CD4-positive, alpha-beta T cell treated with Interleukin-17A for 4 hours (primary cell): Measurements from ENCODE around the gene RAB37.

Source experiments
- DNase-seq: peaks from one replicate; pipeline ENCODE4 v3.0.0-alpha.2; 2020; ENCODE audit warnings: mixed read lengths

RAB37 gene

DNA sequence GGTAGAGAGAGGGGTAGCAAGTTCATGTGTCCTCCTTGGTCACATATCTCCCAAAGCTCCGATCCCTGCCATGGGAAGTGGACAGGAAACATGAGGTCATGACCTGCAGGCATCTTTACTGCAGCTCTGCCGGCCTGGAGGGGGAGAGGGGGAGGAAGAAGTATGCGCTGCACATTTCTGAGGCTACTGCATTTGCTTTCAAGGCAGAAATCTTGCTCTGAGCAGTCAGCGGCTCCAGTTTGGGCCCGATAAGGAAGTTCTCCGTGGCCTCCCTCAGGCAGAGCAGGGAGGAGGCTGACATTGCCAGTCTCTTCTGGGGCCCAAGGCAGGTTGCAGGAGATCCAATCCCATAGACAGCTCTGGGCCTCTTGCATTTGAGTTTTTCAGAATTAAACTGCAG is 9.9 kb downstream of the RAB37 start:
- peak; percentile 44 for DNase-seq

DNA sequence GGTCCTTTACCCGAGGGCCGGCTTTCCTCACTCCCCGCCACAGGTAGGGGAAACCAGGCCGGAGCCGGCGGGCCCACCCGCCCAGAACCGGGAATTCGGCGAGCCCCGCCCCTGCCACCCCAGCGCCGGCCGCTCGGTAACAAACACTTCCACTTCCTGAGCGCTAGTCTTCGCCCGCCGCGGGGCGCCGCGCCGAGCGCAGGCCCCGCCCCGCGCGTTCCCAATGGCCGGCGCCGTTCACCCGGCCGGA is 11.1 kb downstream of the RAB37 start:
- DNase-seq = no peak

DNA sequence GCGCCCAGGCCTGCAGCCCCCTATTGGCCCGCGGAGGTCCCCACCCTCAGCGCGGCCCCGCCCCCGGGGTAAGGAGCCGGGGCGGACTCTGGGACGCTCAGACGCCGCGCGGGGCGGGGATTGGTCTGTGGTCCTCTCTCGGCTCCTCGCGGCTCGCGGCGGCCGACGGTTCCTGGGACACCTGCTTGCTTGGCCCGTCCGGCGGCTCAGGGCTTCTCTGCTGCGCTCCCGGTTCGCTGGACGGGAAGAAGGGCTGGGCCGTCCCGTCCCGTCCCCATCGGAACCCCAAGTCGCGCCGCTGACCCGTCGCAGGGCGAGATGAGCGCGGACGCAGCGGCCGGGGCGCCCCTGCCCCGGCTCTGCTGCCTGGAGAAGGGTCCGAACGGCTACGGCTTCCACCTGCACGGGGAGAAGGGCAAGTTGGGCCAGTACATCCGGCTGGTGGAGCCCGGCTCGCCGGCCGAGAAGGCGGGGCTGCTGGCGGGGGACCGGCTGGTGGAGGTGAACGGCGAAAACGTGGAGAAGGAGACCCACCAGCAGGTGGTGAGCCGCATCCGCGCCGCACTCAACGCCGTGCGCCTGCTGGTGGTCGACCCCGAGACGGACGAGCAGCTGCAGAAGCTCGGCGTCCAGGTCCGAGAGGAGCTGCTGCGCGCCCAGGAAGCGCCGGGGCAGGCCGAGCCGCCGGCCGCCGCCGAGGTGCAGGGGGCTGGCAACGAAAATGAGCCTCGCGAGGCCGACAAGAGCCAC is 11.6 kb downstream of the RAB37 start, which contains the start of gene NHERF1:
NHERF1 (plus strand) TSS at position 100 of the 750 bp plus-strand sequence; CDS start at position 319, 219 bp downstream.
- DNase-seq = peak; percentile 96

DNA sequence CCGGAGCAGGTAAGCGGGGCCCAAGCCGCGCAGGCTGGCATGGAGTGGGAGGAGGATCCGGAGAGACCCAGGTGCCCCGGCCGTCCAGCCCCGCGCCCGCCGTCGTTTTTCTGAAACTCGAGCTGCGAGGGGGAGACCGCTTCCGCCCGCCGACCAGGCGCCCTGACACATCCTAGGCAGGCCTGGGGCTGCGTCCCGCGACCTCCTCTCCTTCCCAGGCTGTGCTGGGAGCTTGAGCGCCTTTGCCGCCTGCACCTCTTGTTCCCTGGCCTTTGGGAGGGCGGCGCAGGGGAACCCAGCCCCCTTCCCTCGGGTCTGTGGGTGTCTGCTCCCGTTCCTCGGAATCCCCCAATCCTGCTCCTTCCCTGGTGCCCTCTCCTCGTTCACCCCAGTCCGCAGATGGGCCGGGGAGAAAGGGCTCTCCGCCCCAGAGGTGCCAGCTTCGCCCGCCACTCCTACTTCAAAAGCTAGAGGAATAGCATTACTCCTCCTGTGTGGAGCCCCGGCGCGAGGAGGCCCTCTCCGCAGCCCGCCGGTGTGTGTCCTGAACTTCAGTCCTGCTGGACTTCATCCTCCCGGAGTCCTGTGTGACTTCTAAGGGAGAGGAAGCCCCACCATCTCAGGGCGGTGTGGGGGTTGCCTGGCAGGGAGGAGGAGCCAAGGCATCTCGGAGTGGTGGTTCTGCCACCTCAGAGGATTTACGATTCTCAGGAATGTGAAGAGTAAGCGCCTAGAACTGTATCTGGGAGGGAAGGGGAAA is 12.4 kb downstream of the RAB37 start:
- peak; percentile 67 for DNase-seq

DNA sequence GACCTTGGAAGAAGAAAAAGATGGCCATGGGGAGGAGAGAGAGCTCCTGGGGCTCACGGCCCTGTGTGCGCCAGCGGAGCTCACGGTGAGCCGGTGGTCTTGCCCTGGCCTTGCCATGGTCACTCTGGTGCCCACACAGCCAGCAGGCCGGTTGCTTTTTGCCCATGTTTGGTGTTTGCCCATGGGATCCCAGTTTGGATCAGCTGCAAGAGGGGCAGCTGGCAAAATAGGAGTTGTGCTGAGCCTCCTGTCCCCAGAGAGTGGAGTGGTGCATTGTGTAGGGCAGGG is 12.9 kb downstream of the RAB37 start:
- DNase-seq = no peak

DNA sequence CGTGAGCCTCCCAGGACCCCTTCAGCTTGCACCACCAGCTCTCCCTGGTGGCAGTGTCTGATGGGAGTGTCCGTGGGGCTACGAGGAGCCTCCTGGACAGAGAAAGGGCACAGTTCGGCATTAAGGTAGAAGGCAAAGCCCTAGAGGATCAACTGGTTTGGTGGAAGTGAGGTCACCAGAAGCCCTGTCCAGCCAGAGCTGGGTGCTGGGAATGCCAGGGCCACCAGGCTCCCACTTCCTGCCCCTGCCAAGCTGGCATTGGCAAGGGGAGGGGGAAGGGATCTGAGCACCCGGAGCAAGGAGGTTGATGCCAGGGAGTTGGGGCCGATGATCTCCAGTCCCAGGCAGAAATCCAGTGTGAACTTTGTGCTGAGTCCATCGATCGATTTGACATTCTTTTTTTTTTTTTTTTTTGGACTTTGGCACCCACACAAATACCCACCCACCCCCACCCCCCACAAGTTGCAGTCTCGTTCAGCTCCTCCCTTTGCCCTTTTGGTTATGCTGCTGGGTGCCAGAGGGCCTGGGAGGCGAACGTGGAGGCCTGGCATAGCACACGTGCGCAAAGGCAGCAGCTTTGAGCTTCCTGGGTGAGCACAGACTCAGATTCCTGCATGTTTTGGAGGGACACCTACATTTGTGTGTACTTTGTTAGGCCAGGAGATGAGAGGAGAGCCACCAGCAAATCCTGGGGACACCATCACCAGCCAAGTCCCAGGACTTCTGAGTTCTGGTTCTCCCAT is 13.4 kb downstream of the RAB37 start:
- peak; percentile 46 for DNase-seq

DNA sequence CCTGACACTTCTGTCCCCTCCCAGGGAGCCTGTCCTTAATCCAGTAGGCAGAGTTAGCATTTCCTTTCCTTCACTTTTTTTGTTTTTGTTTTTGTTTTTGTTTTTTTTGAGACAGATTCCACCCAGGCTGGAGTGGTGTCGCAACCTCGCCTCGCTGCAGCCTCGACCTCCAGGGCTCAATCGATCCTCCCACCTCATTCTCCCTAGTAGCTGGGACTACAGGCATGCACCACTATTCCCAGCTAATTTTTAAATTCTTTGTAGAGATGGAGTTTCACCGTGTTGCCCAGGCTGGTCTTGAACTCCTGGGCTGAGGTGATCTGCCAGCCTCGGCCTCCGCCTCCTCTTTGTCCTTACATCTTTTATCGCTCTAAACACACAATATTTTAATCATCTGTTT is 15.4 kb downstream of the RAB37 start:
- DNase-seq = no peak

DNA sequence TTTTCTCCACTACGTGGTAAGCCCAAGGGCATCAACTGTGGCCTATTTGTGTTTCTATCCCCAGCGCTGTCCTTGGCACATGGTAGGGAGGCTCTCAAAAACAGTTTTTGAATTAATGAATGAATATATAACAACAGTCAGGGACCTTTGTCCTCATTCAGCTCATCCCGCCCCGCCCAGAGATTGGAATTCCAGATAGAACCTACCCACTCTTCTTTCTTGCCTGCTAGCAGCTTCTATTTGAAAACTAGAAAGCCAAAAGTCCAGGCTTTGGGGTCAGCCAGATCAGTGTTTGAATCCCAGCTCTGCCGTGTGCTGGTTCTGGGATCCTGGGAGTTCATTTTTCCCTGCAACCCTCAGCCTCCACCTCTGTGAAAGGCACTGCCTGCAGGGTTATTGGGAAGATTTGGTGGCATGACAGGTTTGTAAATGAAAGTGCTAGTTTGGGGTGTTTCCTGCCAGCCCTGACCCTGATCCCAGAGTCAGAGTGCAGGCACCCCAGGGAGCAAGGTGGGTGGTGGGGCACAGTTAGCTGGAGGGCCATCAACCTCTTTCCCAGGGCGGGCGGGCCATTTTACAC is 15.9 kb downstream of the RAB37 start:
- no peak for DNase-seq

DNA sequence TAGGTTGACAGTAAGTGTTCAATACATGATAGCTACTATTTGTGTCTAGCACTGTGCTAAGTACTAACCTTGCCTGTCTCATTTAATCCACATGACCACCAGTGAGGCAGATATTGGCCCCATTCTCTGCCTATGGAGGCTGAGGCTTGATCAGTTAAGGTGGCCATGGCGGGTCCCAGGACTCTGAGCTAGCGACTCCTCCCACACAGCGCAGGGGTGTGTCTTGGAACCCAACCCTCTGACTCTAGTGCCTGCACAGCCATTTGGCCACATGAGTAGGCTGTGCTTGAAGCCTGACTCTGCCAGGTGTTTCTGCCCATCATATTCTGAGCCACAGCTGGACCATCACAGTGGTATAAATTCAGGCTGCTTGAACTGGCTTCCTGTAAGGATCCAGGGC is 17.8 kb downstream of the RAB37 start:
- peak; percentile 29 for DNase-seq

DNA sequence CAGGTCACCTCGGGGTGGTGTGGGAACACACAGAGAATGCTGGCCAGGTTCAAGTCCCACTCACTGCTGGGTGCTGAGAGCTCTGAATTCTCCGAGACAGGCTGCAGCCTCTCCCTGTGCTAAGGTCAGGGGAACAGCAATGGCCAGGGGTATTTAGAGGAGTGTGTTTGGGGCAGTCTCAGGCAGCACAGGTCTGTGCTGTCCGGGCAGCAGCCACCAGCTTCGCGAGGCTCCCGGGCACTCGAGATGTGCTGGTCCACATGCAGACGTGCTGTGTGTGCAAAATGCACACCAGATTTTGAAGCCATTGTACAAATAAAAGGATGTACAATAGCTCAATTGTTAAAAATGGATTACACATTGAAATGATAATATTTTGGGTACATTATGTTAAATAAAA is 18.5 kb downstream of the RAB37 start:
- DNase-seq = no peak

DNA sequence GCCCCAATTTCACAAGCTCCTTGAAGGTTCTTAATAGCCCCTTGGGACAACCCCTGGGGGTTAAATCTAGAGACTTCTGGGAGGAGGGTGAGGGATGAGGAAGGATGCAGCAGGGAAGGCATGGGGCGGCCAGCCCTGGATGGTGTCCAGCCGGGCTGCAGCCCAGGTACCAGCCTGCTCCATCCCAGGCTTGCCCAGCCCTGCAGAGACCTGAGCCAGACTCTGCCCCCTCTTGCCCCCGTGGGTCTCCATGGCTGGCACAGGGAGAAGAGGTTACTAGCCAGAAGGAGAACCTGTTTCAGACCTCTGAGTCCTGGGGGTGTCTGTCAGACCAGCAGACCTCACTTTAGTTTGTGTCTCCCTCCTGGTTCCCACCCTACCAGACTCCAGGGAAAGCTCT is 19.8 kb downstream of the RAB37 start:
- DNase-seq = no peak

DNA sequence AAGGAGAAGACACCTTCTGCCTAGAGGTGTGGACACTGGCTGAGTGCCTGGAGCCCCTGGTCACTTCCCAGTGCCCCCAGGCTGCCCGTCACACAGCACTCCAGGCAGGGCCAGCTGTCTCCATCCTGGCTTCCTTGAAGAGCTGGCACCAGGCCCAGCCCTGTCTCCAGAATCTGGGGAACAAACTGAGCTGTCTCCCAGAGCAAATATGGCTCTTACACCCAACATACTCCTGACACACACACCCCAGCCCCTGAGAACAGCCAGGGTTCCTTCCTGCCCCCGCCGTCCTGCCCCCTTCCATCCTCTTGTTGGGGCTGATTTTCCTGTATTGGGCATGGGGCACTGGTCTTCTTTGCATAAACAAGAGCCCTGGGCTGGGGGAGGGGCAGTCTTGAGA is 20.4 kb downstream of the RAB37 start:
- peak; percentile 16 for DNase-seq

DNA sequence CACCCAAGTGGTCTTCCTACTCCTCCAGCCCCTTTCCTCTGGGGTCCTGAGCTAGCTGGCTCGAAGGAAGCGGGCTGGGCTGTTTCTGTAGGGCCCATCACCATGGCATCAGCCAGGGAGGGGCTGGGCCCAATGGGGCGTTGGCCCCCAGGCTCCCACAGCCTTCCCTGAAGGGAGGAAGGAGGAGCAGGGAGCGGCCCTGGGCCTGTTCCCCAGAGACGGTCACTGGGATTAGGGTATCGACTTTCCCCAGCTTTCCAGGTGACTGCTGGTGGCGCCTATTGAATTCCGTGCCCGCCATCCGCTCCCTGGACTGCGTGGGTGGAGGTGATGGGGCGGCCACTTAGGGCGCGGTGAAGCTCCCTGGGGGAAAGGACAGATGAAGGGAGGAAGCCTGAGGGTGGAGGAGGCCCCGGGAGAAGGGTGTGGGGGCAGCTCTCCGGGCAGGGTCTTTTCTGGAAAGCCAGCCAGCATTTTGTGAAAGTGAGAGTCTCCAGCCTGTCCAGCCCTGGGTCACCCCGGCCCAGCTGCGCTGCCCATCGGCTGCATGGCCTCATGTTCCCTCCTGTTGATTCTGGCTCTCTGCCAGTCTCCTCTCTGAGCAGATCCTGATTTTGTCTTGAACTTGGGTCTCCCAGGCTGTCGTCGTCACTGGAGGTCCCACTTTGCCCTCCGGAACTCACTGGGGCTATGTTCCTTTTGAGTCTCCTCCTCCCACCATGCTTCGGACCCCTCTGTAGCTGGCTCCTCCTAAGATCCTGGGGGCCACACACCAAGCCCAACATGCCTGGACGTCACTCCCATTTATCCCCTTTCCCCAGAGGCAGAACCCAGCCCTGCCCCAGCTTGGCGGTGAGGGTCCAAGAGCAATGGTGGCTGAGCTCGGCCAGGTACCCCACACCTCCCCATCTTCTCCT is 21.1 kb downstream of the RAB37 start:
- DNase-seq = no peak

DNA sequence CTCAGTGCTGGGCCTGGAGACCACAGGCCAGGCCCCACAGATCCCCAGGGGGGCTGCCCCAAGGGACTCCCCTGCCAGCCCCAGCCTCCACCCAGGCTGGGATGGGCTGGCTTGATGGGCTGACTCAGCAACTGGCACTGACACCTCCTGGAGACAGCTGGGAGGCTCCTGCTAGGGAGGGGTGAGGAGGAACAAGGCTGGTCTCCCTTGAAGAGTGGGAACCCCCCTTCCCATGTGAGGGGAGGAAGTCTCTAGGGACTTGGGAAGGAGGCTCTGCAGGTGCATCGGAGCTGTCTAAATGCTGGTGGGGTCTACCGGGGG is 21.8 kb downstream of the RAB37 start:
- peak; percentile 42 for DNase-seq

DNA sequence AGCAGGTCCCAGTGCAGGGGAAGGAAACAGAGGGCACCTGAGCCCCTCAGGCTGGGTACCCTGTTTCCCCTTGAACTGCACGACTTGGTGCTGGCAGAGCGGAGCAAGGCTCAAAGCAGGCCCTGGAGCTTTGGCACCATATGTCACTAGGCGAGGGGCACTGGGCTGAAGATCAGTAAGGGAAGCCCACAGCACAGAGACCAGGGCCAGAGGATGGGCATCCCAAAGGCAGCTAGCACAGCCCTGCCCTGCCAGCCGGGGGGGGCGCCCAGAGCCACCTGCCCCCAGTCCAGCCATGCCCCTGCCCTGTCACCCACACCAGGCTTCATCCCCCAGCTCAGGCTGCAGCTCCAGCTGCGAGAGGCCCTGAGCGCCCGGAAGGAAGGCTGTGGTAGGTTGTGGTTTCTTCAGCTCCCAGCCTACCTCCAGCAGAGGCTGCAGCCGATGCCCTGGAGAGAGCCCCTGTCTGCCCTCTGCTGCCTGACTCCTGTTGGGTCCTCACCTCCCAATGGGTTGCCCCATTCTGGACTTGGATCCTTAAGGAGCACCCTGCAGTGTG is 22.3 kb downstream of the RAB37 start:
- DNase-seq = peak; percentile 73

DNA sequence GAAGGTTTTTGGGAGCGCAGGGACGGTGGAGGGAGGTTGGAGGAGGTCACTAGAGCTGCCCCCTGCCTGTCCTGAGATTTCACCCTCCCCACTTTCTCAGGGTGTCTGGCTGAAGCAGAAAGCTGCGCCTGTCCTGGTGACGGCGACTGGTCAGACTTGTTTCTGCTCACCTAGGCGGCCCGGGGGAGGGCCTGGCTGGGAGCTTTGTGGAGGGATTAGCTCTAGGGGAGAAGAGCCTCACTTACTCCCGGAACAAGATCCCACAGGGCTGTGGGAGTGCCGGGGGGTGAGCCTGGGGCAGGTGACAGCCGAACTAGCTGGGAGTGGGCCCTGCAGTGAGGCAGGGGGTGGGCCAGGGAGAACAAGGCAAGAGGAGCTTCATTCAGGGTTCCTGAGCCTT is 22.9 kb downstream of the RAB37 start:
- no peak for DNase-seq

DNA sequence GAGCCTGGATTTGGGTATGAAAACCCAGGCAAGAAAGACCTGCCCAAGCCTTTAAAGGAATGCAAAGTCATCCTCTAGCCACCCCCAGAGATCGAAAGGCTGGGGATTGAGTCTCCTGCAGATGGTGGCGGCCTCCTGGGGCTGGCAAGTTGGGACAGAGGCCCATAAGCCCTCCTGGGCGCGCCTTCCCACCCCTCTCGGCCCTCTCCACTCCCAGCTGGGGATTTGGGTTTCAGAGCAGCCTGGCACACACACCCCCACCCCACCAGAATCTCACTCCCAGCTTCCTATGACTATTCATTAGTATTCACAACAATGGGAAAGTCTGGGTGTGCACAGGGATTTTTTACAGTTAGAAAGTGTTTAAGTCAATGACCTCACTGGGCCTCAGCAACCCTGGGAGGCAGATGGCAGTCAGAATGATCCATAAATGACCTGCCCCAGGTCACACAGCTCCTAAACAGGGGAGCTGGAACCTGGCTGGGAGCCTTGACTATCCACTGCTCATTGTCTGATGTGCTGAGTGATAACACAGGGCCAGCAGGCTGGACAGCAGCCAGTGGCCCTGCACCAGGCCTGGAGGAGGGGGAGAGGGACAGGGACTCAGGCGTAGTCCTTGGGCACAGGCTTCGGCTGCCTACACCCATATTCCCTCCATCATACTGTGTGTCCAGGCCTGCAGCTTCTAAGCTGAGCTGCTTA is 23.5 kb downstream of the RAB37 start:
- DNase-seq = no peak

DNA sequence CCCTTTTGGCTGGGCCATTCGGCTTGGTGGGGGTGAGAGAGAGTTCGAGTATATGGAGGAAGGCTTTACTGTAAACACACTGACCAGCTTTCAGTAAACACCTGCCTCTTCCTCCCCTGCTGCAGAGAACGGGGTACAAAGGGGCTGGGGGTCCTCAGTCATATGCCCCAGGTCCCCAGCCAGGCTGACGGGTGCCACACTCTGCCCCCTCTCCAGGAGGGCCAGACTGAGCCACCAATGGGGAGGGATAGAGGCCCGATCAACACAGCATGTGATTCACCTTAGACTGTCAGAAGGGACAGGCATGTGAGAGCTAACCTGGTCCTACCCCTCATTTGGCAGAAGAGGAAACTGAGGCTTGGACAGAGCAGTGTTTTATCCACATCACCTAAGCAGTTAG is 24.4 kb downstream of the RAB37 start:
- no peak for DNase-seq

DNA sequence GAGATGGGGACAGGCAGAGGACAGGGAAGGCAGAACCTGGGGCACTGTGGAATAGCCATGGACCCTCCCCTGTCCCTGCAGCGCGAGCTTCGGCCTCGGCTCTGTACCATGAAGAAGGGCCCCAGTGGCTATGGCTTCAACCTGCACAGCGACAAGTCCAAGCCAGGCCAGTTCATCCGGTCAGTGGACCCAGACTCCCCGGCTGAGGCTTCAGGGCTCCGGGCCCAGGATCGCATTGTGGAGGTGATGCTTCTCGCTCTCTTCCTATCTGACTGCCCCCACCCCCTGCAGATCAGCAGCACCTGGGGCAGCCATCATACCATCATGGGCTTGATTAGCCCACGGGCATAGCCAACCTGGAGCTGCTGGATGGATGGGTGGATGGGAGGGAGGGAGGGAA is 24.9 kb downstream of the RAB37 start:
- no peak for DNase-seq

DNA sequence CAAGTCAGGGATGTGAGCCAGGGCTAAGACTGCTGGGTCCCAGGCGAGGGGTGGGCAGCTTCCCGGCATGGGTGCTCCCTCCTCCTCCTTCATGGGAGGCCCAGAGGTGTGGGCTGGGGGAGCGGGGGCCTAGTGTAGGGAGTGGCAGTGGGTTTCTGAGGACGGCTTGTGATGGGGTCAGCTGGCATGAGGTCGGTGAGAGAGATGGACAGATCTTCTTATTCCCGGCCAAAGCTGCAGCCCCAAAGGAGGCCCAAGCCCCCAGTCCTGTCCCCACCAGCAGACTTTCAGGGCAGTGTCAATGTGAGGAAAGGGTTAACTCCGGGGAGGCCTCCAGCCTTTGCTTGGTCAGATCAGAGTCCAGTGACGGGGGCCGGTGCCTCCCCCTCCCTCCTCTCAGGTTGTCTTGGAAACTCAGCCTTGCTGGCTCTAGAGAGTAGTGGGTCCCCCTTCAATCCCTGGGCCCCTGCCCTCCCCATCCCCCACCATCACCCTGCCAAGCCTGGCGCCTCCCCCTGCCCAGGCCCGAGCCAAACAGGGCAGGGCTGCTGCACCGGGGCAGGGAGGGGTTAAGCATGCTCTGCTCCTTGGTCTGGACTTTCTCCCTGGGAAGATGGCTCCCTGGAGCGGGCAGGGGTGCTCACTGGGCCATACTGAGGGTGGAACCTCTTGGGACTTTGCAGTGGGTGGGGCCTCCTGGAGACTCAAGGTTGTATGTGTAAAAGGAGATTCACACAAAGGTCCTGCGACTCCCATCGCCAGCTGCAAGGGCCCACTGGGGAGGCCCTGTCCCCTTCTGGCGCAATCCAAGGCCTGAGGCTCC is 26.7 kb downstream of the RAB37 start:
- no peak for DNase-seq

DNA sequence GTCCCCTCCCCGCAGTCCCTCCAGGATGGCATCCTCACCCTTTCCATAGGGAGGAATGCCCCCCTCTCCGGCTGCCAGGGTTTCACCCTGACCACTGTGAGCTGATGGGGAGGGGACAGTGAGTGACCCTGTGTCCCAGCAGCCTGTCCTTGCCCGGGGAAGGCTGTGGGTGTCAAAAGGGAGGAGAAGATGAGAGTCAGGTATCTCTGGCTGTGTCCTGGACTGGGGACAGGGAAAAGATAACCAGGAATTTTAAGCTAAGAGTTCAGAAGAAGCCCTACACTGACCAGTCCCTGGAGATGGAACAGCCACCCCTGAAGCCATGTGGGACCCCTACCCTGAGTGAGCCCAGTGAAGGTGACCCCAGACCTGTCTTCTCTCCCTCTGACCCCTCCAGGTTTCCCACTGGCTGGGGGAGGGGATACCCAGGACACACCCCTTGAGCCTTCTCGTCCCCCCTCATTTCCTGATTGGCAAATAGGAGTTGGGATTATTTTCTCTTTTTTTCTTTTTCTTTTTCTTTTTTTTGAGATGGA is 27.8 kb downstream of the RAB37 start:
- DNase-seq = no peak
